Right renal cortex interstitium (tissue), 3 donors: ENCODE results near the gene RIOX2. TPM values are rescaled to one million over a fixed set of nuclear protein-coding genes. Genes with fewer than 3 reads are reported as not detected.
A peak's percentile ranks its signal among the peaks of the same experiment; 100 is the strongest.
"Not testable (repeated sequence)": the region's sequence is repeated elsewhere in the genome, so short reads cannot be mapped to it uniquely, and the experiment has no call there.

Source experiments
- DNase-seq, 3 donors: peaks; one replicate each; pipeline ENCODE4 v3.0.0-alpha.2; 2013; ENCODE audit warnings: low read depth in 3 of 3, low spot score in 2 of 3
- polyA plus RNA-seq, 3 donors: library from polyadenylated mRNA; unstranded; fragments of 120-200 nt; gene quantifications; one replicate each; pipeline ENCODE4 v1.2.1, GENCODE V29; 2013; ENCODE audit not compliant: insufficient read length in 3 of 3

The RIOX2 gene
- 10 to 100 TPM; 33.9 to 42.2 (median 35.0) TPM for polyA plus RNA-seq

DNA sequence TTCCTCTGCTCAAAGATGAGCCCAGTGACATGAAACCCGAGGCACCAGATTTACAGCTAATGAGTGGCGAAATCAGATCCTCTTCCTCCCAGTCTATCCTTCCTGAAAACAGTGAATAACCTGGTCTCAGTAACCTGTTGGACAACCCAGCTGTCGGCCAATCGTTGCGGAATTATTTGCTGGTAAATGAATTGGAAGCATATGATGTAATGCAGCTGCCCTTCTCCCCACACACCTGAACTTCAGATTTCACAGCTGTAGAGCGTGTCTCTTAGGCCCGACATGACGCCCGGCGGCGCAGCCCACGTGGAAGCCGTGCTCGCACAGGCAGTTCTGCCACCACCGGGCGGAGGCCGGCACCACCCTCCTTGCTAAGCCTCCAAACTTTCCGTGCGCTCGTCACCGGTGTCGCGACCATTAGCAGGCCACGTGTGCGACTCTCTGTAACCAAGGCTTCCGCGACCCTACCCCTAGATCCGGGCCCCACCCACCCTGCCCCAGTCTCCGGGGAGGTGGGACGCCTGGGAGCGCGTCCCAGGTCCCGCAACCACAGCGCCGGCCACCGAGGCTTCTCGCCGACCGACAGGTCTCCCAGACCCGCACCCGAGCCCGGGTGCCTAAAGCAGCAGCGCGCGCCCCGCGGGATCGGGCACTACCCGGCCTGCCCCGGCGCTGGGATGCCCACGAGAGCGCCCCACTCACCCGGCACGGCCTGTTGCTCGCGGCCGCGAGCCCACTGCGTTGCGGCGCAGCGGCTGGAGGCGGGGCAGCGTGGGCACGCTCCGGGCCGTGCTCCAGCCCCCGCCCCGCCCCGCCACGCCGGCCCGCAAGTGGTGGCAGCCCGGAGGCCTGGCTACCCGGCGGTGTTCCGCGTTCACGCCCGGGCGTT is at the start of gene RIOX2:
Gene RIOX2 (minus strand): TSS at position 753 of the 889 bp plus-strand sequence. CDS start 4,838 bp downstream, outside the sequence.
- DNase-seq, result peak; percentile 41 to 57 (median 54)

DNA sequence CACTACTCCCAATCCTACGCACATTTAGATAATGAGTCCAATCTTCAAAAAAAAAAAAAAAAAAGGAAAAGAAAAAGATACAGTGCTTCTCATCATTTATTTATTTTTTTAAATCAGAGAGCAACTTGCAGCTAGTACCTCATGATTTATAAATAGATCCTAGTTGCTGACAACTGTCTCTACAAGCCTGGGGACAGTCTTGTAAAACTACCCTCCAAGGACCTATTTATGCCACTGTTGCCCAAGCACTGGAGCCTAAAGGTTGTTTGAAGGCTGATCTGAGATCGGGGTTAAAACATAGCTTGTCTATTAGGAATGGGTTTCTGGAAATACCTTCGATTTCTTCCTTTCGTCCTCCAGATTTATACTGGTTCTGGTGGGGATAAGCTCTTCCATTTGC is 48.2 kb upstream of the RIOX2 start:
- no peak for DNase-seq

DNA sequence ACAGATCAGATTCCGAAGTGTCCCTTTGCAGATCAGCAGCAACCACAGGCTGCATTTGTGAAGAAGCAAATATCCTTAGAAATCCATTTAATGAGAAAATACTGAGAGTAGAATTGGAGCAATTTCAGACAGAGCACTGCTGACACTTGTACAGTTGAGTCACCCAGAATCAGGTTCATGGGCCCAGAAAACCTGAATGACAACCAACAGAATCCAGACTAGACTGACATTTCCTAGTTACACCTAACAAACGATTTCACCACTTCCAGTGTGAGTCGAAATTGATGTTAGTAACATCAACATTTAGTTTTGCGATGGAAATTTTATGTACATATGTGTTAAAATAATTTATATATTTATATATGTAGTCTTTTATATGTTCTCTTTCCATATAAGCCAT is 46.1 kb upstream of the RIOX2 start:
- DNase-seq, result no peak

DNA sequence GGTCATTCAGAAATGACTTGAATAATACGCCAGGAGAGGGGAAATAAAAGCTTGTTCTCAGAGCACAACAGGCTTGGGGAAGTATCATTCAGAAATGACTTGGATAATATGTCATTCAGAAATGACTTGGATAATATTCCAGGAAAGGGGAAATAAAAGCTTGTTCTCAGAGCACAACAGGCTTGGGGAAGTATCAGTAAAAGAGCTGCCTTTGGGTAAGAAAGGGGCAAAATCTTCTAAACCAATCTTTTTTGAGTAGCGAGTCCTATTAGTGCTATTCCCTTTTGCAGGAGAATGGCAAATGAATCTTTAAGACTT is 42.0 kb upstream of the RIOX2 start:
- DNase-seq, result no peak

DNA sequence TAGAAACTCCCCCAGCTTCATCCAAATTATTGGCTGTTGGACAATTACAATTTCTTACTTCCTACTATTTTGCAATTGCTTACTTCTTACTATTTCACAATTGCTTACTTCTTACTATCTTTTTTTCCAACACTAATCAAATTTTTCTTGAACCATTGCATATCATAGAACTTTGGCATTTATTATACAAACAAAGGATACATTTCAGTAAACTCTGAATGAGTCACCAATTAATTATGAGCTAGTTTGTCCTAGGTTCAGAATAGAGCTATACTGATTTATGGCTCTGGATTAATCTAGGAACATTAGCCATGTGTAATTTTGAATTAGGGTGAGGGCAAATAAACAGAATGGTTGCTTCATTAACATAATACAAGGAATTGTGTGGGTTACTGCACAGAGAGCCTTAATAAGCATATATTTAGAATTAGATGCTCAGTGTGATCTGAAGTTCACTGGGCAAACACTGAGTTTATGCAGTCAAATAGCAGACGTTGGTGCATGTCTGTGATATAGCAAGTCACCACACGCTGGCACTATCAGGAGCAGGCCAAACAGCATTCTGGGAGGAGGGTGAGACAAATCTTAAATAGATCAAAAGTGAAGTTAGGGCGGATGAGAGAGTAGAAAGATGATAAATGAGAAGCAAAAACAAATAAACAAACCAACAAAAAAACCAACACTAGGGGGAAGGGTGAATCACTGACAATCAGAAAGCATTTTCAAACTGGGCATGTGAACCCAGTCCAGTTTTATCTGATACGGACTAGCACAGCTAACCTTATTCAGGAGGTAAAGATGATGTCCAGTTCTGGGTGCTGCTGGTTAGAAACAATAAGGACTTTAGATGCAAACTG is 41.4 kb upstream of the RIOX2 start:
- DNase-seq, result no peak

DNA sequence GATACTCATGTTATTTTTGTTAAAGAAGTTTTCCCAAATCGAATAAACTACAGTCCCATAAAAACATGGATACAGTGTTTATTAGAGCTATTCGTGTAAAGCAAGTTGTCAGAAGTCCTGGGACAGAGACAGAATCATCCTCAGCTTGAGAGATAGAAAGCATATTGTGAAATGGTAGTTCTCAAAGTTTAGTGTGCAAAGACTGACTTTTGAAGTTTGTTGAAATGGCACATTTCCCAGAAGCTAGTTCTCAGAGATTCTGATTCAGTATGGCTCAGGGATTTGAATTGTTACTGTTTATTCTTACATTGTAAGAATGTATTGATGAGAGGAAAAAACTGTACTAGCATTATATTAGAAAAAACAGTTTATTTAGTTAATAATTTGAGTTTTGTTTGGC is 40.7 kb upstream of the RIOX2 start:
- no peak for DNase-seq

DNA sequence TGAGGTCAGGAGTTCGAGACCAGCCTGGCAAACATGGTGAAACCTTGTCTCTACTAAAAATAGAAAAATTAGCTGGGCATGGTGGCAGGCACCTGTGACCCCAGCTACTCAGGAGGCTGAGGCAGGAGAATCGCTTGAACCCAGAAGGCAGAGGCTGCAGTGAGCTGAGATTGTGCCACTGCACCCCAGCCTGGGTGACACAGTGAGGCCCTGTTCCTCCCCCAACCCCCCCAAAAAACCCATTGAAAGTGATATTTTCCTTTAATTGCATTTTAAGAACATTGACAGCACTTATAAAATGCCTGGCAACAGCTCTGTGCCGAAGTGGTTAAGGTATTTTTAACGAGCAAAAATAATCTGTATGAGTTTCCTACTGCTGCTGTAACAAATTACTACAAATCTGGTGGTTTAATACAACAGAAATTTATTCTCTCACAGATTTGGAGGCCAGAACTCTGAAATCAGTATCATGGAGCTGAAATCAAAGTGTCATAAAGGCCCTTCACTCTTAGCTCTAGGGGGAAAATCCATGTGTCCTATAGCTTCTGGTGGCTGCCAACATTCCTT is 38.7 kb upstream of the RIOX2 start:
- DNase-seq, result not testable (repeated sequence)

DNA sequence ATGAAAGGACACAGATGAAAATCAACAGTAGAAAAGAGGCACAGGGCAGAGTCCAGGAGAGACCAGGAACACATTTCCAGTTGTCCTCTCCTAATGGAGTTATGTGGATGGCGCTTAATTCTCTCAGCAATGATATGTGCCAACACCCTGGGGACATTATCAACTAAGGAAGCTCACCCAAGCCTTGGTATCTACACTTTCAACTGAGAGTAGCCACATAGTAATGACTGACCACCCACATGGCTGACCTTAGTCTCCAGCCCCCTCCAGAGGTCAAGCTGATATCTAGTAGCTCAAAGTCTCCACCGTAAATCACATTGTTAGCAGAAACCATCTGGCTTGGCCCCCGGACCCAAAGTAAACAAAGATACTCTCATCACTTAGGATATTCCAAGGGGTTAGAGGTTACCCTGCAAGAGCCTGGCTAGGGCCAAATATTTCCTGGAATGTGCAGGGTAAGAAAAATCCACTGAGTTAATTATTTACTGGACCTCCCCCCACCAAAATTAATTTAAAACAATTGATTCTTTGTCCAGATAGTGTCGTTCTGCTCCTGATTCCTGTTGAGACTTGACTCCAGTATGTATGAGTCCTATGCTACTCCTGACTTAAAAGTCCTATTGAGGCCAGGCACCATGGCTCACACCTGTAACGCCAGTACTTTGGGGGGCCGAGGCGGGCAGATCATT is 38.1 kb upstream of the RIOX2 start:
- DNase-seq, result no peak

DNA sequence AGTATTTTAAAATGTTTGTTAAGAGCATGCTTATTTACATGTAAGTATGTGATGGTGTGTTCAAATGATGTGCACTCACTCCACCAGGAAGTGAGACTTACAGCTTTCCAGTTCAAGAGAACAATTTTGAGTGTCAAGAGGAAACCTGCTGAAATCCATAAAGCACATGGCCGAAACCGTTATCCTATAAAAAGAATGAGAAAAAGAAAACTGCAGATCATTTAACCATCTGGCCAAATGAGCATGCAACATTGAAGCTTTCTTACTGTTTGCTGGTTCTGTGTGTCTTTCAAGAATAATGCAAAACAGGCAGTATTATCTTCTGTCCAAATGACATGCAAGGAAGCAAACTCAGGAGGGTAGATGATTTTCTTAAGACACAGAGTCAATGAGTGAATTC is 36.6 kb upstream of the RIOX2 start:
- no peak for DNase-seq

DNA sequence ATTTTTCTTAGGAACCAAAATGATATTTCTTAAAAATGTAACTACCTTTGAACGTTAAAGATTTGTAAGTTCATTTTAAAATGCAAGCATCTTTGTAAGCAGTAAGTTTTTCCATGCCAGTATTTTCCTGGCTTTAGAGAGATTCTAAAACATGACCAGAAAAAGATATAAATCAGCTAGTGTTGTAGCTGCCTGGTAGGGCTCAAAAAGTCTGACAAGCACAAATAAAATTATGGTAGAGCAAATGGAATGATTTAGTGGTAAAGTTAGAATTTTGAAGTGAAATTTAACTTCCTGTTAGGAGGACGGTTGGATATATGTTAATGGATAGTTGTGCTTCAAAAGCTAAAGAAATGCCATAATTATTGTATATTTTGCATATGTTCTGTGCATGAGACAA is 33.2 kb upstream of the RIOX2 start:
- DNase-seq, result no peak

DNA sequence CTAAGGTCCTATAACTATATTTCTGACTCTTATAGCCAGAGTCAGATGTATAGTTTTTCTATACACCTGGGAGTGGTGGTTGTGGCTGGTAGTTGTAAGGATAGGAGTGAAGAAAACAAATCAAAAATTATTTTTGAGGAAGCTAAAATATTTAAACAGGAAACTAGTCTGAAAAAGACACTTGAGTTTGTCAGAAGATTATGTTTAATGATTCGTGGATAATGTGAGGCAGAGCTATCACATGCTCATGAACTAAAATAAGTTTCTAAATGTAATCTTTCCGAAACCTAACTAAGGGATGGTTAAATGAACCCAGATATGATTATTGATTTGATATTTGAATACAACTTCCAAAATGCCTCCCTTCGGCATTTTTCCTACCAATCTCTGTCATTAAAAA is 32.5 kb upstream of the RIOX2 start:
- no peak for DNase-seq

DNA sequence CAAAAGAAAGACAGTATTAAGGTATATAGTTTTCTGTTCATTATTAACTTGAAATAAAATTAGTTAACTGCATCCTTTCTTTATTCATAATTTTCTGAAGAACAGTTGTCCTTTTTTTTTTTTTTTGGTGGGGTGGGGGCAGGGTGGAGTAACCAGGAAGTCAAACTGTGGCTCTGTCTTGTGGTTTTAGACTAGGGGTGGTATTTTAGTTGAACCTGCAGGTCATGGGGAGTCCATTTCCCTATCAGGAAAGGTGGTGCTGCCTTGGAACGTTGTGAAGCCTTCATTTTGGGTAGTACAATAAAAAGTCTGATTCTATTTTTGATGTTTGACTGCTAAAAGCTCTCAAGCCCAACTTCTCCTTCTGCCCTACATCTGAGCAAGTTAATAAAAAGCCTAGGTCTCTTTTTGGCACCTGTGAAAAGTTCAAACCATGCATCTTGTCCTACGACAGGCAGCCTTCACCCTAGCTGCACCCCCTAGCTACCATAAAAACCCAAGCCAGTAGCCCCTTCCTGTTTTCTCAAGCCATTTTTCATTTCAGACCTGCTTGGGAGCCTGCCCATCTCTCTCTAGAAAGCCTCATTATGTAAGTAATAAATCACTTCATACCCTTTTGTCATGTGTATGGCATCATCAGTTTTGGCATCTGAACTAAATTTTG is 31.2 kb upstream of the RIOX2 start:
- no peak for DNase-seq

DNA sequence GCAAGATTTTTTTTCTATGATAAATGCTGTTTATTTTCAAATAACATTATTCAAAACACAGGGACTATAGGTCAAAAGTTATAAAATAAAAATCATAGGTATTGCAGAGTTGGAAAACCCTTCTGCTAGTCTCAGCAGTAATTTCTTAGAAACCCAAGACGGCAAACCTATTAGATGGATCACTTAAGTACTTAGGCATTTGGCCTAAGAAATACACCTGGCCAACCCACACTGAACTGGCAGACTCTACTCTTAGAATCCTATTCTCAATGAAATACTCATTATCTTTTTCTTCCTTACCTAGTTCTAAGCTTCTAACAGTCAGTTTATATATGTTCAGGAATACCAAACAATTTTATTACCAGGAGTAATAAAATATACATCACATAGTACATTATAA is 30.5 kb upstream of the RIOX2 start:
- no peak for DNase-seq

DNA sequence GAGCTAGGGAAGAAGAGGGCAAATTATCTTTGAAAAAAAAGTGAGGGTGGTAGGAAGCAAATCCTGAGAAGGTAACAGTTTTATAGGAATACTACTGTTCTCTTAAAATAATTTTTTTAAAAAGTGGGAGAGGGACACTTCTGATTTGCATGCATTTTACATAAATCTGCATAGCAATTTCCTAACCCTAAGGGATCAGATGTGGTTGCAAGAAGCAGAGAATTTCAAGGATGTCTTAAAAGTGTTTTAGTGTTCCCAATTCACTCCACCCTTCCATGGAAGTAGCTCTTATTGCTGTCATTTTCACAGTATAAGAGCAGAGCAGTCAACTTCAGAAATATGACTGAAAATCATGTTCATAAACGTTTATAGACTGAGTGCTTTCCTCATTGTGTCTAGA is 27.8 kb upstream of the RIOX2 start:
- DNase-seq, result no peak

DNA sequence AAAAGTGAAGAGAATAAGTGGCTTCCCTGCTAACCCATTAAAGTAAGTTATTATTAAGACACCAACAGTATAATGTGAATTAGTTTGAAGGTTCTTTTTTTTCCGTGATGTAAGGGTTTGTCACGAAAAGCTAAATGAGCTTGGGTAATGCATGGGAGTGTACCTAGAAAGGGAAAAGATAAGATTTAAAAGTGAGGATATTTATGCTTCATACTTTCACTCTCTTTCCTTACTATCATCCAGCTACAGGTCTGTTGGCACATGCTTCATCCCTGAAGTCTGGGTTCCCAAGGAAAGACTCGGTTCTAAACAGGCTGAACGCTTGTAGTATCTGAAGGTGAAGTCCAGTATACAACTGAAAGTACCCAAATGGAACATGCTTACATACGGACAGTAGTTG is 26.9 kb upstream of the RIOX2 start:
- no peak for DNase-seq

DNA sequence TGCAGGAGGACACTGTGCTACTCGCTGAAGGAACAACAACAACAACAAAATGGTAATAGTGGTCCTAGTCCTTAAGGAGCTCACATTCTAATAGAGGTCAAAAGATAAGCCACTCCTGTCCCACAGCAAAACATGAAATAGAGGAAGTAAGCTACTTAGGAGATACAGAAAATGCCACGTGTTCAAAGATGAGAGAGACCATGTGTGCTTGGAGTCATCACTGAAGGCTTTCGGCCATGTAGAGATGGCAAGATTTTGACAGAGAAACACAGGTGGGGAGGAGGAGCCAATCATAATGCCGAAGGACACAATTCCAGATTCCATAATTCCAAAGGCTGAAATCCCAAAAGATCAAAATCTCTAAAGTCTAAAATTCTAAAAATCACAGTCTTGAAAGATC is 24.8 kb upstream of the RIOX2 start:
- DNase-seq, result no peak

DNA sequence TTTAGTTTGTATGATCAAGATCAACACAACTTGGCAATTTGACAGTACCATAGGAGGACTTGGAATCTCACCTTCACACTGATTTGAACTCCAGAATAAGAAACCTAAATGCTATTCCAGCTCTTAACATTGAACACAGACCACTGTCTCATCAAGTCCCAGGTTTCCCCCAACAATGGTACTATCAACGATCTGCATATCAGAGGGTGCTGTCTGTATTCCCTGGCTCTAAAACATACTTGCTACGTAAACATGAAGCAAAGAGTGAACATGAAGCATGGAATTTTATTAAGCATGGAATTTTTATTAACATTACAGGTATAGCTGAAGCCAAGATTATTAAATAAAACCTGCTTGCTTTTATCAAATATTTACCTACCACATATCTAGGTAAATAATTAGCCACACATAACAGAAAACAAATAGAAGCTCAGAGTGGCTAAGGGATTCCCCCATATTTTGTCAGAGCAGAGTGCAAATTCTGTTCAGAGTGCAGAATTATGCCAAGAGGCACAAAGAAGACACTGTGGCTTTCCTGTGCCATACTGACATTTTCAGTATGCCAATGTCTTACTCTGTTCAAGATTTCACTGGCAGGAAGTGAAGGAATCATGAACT is 22.2 kb upstream of the RIOX2 start:
- no peak for DNase-seq

DNA sequence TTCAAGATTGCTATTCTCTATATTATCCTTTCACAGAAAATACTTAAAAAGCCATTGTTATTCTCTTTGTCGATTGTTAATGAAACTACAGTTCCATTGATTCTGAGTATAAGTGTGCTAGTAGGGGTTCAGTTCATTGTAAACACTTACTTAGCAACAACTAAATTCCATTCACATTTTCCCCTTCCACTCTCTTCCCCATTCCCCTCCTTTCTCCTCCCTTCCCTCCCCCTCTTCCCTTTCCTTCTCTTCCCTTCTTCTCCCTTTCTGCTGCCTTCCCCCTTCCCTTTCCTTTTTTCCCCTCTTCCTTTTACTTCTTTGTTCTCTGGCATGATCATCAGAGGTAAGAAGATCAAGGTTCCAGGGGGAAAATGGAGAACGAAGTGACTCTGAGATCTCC is 21.3 kb upstream of the RIOX2 start:
- DNase-seq, result no peak

DNA sequence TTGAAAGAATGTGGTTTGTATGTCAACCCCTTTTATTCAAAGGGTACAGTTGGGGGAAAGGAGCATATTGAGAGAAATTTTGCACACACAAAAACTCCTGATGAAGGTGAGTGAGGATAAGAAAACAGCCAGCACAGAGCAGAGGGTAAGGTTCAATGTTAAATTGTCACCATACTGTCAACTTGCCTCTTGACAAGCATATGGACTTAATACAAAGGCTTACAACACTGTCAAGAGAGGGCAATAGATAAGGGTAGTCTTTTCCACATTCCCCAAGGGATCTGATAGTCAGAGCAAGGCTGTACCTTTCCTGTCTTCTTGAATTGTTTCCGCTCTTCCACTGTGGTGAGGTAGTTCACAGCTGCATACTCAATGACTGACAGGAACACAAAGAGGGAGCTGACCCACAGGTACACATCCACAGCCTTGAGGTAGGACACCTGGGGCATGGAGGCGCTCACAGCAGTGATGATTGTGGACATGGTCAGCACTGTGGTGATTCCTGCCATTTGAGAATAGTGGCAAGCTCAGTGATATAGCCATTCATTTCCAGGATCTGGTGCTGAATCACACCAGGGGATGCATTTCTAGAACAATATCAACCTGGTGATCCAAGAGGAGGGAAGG is 20.4 kb upstream of the RIOX2 start:
- no peak for DNase-seq

DNA sequence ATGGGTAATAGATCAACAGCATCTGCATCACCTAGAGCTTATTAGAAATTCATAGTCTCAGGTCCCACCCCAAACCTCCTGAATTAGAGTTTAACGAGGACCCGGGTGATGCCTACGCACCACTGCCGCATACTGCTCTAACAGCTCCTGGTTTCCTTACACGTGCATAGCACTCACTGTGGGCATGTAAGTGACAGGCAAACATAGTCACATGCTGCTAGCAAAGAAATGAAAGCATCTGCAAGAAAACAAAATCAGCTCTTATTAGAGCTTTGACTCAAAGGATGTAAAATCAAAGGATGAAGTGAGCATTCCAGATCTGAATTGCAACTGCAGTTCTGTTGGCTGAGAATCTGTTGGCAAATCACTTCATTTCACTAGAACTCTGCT is 19.1 kb upstream of the RIOX2 start:
- no peak for DNase-seq
